ENCODE measurements around the gene CHAMP1. TPM values are rescaled to one million over a fixed set of nuclear protein-coding genes. Genes with fewer than 3 reads are reported as not detected.

CHAMP1 gene
- total RNA-seq, 1 experiment from 2014 or later, result 10.3 TPM

GRCh38 chr13:114269281-114269770 is 45.0 kb upstream of the CHAMP1 start:
- CTCF ChIA-PET, result no interaction called here
- Mint-ChIP-seq H3K36me3 (ENCODE audit: insufficient read depth, unreplicated experiment) (no peaks in the 10 kb centered on the region), H3K27me3 (ENCODE audit: unreplicated experiment) (no peaks in the 10 kb centered on the region)

GRCh38 chr13:114272977-114273376 is 41.3 kb upstream of the CHAMP1 start:
- no peak for TF ChIP-seq CTCF (IDR thresholded peaks at IDR 0.05; ENCODE audit: unreplicated experiment)
- Mint-ChIP-seq H3K4me3 (ENCODE audit: low read depth, unreplicated experiment) (no peak overlapping the region), H3K27me3 (ENCODE audit: unreplicated experiment) (no peaks in the 10 kb centered on the region), H3K4me1 (ENCODE audit: low read depth, unreplicated experiment) (no peaks in the 10 kb centered on the region), H3K36me3 (ENCODE audit: insufficient read depth, unreplicated experiment) (no peaks in the 10 kb centered on the region), H3K9me3 (ENCODE audit: low read depth, unreplicated experiment) (no peaks in the 10 kb centered on the region), H3K27ac (ENCODE audit: unreplicated experiment) (no peak overlapping the region)
- no TSS peak for BruUV-seq (replicated peaks)
- DNase-seq, result no peak
- CTCF ChIA-PET, result interaction anchor here (0.7 kb wide), 1 partner anchor 8 kb away, joined by 4 read pairs; no protein-coding TSS in a partner anchor
- intact Hi-C loops (cut with micrococcal nuclease; ENCODE audit: unreplicated experiment), result no loop called here

More at GRCh38 chr13:114269281-114269770, 45.0 kb upstream of the CHAMP1 start:
- no peak overlapping the region for H3K27ac Mint-ChIP-seq (ENCODE audit: unreplicated experiment)
- no peak for TF ChIP-seq CTCF (IDR thresholded peaks at IDR 0.05; ENCODE audit: unreplicated experiment)
- DNase-seq, result no peak
- no peaks in the 10 kb centered on the region for H3K9me3 Mint-ChIP-seq (ENCODE audit: low read depth, unreplicated experiment)
- BruUV-seq (replicated peaks), result no TSS peak
- no peak overlapping the region for H3K4me3 Mint-ChIP-seq (ENCODE audit: low read depth, unreplicated experiment)
- no peaks in the 10 kb centered on the region for H3K4me1 Mint-ChIP-seq (ENCODE audit: low read depth, unreplicated experiment)
- intact Hi-C loops (cut with micrococcal nuclease; ENCODE audit: unreplicated experiment), result no loop called here

GRCh38 chr13:114275304-114275703 is 39.0 kb upstream of the CHAMP1 start:
- Mint-ChIP-seq H3K4me1 (ENCODE audit: low read depth, unreplicated experiment) (no peaks in the 10 kb centered on the region), H3K9me3 (ENCODE audit: low read depth, unreplicated experiment) (no peaks in the 10 kb centered on the region), H3K27ac (ENCODE audit: unreplicated experiment) (no peak overlapping the region), H3K4me3 (ENCODE audit: low read depth, unreplicated experiment) (no peak overlapping the region), H3K27me3 (ENCODE audit: unreplicated experiment) (no peaks in the 10 kb centered on the region), H3K36me3 (ENCODE audit: insufficient read depth, unreplicated experiment) (peaks cover under 1% of the 10 kb centered on the region)
- intact Hi-C loops (cut with micrococcal nuclease; ENCODE audit: unreplicated experiment), result no loop called here
- no peak for DNase-seq
- no TSS peak for BruUV-seq (replicated peaks)
- CTCF ChIA-PET, result no interaction called here
- TF ChIP-seq CTCF (IDR thresholded peaks at IDR 0.05; ENCODE audit: unreplicated experiment), result no peak

GRCh38 chr13:114279146-114279545 is 35.2 kb upstream of the CHAMP1 start:
- no TSS peak for BruUV-seq (replicated peaks)
- DNase-seq, result no peak
- H3K4me1 Mint-ChIP-seq (ENCODE audit: low read depth, unreplicated experiment), result no peaks in the 10 kb centered on the region
- peaks cover 21% of the 10 kb centered on the region for H3K36me3 Mint-ChIP-seq (ENCODE audit: insufficient read depth, unreplicated experiment)
- no peaks in the 10 kb centered on the region for H3K9me3 Mint-ChIP-seq (ENCODE audit: low read depth, unreplicated experiment)
- no peak overlapping the region for H3K27ac Mint-ChIP-seq (ENCODE audit: unreplicated experiment)
- intact Hi-C loops (cut with micrococcal nuclease; ENCODE audit: unreplicated experiment), result no loop called here
- CTCF ChIA-PET, result no interaction called here
- no peaks in the 10 kb centered on the region for H3K27me3 Mint-ChIP-seq (ENCODE audit: unreplicated experiment)
- H3K4me3 Mint-ChIP-seq (ENCODE audit: low read depth, unreplicated experiment), result no peak overlapping the region
- no peak for TF ChIP-seq CTCF (IDR thresholded peaks at IDR 0.05; ENCODE audit: unreplicated experiment)
